Lower lobe of right lung (tissue), 2 donors: ENCODE results near the gene STEAP3. TPM values are rescaled to one million over a fixed set of nuclear protein-coding genes. Genes with fewer than 3 reads are reported as not detected.

Source experiments
- ATAC-seq, 2 donors: fragments of 200-7000 bp; cut with Tn5 transposase; one replicate each; pipeline ENCODE4 v1.9.1; 2020 to 2022; ENCODE audit warnings: mild to moderate bottlenecking in 2 of 2, moderate library complexity in 2 of 2
- DNase-seq: peaks from one replicate; pipeline ENCODE4 v3.0.0-alpha.2; 2020
- H3K27ac ChIP-seq: fragments of 200-600 bp; one replicate; pipeline ENCODE4 v1.8.0; 2022
- H3K27me3 ChIP-seq: fragments of 200-600 bp; one replicate; pipeline ENCODE4 v1.8.0; 2022; ENCODE audit warnings: low read depth
- H3K36me3 ChIP-seq: fragments of 200-600 bp; one replicate; pipeline ENCODE4 v1.8.0; 2022; ENCODE audit warnings: mild to moderate bottlenecking
- H3K4me1 ChIP-seq: fragments of 200-600 bp; one replicate; pipeline ENCODE4 v1.8.0; 2022
- H3K4me3 ChIP-seq: fragments of 200-600 bp; one replicate; pipeline ENCODE4 v1.8.0; 2022; ENCODE audit warnings: mild to moderate bottlenecking
- H3K9me3 ChIP-seq: fragments of 200-600 bp; one replicate; pipeline ENCODE4 v1.8.0; 2022
- intact Hi-C: fragments of 100-400 bp; cut with DNase I; formaldehyde crosslinking; loops from one replicate; pipeline ENCODE4 v1.11.0; 2022
- total RNA-seq: library from RNA; stranded (reverse); fragmentation: NEBNext Ultra II Directional; extraction: Animal tissue kit (Norgen Biotek cat#: 25700); gene quantifications from one replicate; pipeline ENCODE4 v1.2.1, GENCODE V29; 2021
- TF ChIP-seq, protein P1 (sequence below): fragments of 200-600 bp; IDR thresholded peaks from one replicate; pipeline ENCODE4 v1.8.0; 2022; ENCODE audit warnings: antibody characterized with exemption, mild to moderate bottlenecking
- donor health status: DM: no; HTN: yes; CAD: no; lungs with severe emphysema.

The STEAP3 gene
- total RNA-seq, 1 donor from 2014 or later, result 18.3 TPM

DNA sequence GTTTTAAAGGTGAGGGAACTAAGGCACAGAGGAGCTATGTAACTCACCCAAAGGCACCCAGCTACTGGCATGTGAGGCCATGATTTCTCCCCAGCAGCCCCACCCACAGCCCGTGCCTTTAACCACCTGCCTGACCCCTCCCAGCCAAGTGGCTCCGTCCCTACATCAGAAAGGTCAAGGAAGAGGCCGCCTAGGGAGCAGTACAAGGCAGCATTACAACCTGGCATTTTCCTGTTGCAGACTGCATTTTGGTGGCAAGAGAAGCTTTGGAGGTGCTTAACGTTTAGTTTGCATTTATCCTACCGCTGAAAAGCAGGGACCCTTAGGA lies 17.5 kb downstream of the STEAP3 start:
- H3K27ac ChIP-seq, result no peak overlapping the region

DNA sequence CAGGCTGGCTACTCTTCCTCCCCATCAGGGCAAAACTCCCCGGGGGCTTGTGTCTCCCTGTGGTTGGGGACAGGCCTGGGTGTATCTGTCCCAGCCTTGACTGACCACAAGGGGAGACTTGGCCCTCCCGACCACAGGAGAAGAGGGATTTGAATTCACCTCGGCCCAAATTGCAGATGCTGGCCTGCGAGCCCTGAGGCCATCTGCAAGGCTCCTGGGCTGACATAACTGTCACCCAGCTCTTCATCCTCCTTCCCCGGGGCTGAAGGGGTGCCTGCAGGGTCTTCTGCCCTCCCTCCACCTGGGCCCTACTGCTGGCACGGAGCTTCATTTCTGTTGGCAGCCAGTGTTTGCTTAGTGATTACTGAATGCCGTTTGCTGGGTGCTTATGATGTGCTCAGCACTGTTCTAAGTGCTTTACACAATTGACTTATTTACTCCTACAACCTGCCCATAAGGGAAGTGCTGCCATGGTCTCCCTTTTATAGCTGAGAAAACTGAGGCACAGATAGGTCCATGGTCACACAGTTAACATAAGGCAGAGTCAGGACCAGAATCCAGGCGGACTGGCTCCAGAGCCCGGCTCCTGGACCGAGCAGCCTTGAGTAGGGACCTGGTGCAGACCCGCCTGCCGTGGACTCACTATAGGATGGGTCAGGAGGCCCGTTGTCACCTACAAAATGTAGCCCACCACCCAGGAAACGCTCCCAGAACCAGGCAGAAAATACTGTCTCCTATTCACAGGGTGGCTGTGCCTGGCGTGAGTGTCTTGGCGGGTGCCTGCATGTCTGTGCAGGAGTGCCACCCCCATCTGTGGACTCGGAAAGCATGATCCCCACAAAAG lies 18.9 kb downstream of the STEAP3 start:
- Histone ChIP-seq H3K27me3 (no peaks in the 10 kb centered on the region), H3K4me3 (no peak overlapping the region), H3K4me1 (peaks cover 8% of the 10 kb centered on the region), H3K27ac (no peak overlapping the region), H3K36me3 (no peaks in the 10 kb centered on the region), H3K9me3 (no peaks in the 10 kb centered on the region)
- TF ChIP-seq, protein P1, sequence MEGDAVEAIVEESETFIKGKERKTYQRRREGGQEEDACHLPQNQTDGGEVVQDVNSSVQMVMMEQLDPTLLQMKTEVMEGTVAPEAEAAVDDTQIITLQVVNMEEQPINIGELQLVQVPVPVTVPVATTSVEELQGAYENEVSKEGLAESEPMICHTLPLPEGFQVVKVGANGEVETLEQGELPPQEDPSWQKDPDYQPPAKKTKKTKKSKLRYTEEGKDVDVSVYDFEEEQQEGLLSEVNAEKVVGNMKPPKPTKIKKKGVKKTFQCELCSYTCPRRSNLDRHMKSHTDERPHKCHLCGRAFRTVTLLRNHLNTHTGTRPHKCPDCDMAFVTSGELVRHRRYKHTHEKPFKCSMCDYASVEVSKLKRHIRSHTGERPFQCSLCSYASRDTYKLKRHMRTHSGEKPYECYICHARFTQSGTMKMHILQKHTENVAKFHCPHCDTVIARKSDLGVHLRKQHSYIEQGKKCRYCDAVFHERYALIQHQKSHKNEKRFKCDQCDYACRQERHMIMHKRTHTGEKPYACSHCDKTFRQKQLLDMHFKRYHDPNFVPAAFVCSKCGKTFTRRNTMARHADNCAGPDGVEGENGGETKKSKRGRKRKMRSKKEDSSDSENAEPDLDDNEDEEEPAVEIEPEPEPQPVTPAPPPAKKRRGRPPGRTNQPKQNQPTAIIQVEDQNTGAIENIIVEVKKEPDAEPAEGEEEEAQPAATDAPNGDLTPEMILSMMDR, result no peak
- intact Hi-C loops, result no loop called here
- DNase-seq, result peak; percentile 18
- peak; percentile 65 to 69 for ATAC-seq

More for the DNA sequence above, 17.5 kb downstream of the STEAP3 start:
- no peak overlapping the region for H3K4me3 ChIP-seq
- peak in 1 of 2 donors; percentile 31 for ATAC-seq
- H3K9me3 ChIP-seq, result no peaks in the 10 kb centered on the region
- TF ChIP-seq, protein P1, result no peak
- intact Hi-C loops, result no loop called here
- no peak for DNase-seq
- no peaks in the 10 kb centered on the region for H3K27me3 ChIP-seq
- H3K4me1 ChIP-seq, result peaks cover 8% of the 10 kb centered on the region
- no peaks in the 10 kb centered on the region for H3K36me3 ChIP-seq

DNA sequence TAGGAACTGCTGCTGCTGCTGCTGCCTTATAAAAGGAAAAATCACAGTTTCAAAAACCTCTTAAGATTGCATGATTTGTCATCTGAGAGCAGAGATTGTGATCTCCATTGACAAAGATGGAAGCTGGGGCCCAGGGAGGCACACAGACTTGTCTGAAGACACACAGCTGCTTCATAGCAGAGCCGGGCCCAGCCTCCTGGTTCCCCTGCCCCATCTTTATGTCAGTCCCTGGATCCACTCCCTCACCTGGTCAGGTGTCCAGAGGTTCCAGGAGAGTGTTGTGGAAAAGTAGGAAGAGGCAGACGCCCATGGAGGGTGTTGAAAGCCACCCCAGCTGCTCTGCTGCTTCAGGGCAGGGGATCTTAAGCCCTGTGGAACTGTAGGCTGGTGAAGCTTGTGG lies 20.0 kb downstream of the STEAP3 start:
- Histone ChIP-seq H3K4me3 (no peak overlapping the region), H3K27ac (no peak overlapping the region), H3K36me3 (no peaks in the 10 kb centered on the region), H3K27me3 (no peaks in the 10 kb centered on the region), H3K4me1 (peaks cover 8% of the 10 kb centered on the region), H3K9me3 (no peaks in the 10 kb centered on the region)
- DNase-seq (peak; percentile 11), ATAC-seq (no peak)
- TF ChIP-seq, protein P1, result no peak
- intact Hi-C loops, result no loop called here

DNA sequence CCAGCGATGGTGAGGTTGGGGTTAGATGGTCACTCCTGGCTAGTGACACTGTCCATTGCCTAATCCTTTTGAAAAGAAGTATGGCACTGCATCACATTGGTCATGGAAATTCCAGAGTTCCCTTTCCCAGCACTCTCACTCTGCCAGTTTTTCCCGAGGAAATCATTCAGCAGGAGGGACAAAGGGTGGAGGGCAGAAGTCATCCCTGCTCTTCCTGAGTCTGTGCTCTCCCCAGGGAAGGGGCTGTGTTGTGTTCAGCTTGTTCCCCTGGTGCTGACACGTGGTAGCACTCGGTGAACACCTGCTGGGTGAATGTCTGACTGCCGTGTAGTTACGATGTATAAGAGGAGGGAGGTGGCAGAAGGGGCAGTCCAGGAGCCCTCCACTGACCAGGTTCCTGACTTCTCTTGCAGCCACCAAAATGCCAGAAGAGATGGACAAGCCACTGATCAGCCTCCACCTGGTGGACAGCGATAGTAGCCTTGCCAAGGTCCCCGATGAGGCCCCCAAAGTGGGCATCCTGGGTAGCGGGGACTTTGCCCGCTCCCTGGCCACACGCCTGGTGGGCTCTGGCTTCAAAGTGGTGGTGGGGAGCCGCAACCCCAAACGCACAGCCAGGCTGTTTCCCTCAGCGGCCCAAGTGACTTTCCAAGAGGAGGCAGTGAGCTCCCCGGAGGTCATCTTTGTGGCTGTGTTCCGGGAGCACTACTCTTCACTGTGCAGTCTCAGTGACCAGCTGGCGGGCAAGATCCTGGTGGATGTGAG lies 21.6 kb downstream of the STEAP3 start:
- no peaks in the 10 kb centered on the region for H3K27me3 ChIP-seq
- DNase-seq, result peak; percentile 23
- no peak overlapping the region for H3K27ac ChIP-seq
- intact Hi-C loops, result no loop called here
- no peaks in the 10 kb centered on the region for H3K9me3 ChIP-seq
- no peaks in the 10 kb centered on the region for H3K36me3 ChIP-seq
- peaks cover 6% of the 10 kb centered on the region for H3K4me1 ChIP-seq
- no peak for ATAC-seq
- TF ChIP-seq, protein P1, result no peak
- H3K4me3 ChIP-seq, result no peak overlapping the region

DNA sequence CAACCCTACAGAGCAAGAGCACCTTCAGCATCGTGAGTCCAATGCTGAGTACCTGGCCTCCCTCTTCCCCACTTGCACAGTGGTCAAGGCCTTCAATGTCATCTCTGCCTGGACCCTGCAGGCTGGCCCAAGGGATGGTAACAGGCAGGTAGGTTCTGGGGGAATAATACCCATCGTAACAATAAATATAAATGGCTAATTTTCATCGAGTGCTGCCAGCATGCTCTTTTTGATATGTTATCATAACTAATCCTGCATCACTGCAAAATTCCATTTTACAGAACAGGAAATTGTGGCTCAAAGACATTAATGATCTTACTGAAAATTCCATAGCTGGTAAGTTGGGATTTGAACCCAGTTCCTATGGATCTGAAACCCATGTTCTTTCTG lies 22.2 kb downstream of the STEAP3 start:
- Histone ChIP-seq H3K4me3 (no peak overlapping the region), H3K27ac (no peak overlapping the region)
- intact Hi-C loops, result no loop called here

More for the DNA sequence above, 22.2 kb downstream of the STEAP3 start:
- Histone ChIP-seq H3K4me1 (no peaks in the 10 kb centered on the region), H3K36me3 (no peaks in the 10 kb centered on the region), H3K27me3 (no peaks in the 10 kb centered on the region), H3K9me3 (no peaks in the 10 kb centered on the region)
- DNase-seq (no peak), ATAC-seq (no peak)
- TF ChIP-seq, protein P1, result no peak
